Measurements from ENCODE around the gene LAMA2. TPM values are rescaled to one million over a fixed set of nuclear protein-coding genes. Genes with fewer than 3 reads are reported as not detected.

The LAMA2 gene
- total and polyA plus RNA-seq, 2 of the 8 experiments (the other 6 are each of a cell fraction or from before 2014, with no cell fraction given), result 1.3 to 3.8 TPM

- TF ChIP-seq NANOG (IDR thresholded peaks at IDR 0.05; ENCODE audit: insufficient read depth, low read depth, low read length, poor library complexity, severe bottlenecking) (no peak), CBX5 (IDR thresholded peaks at IDR 0.05; ENCODE audit: low read depth, low read length) (no peak), RFX5 (IDR thresholded peaks at IDR 0.05; ENCODE audit: borderline replicate concordance, low read depth, low read length) (no peak), POU5F1 (IDR thresholded peaks at IDR 0.05; ENCODE audit: low read depth, low read length) (no peak)
Observed at GRCh38 chr6:129419324-129419723, 536.4 kb downstream of the LAMA2 start (continued).
